K562 (cell line): ENCODE data around the gene LIMCH1.
"Not testable (repeated sequence)": the region's sequence is repeated elsewhere in the genome, so short reads cannot be mapped to it uniquely, and the experiment has no call there.

ENCODE experiments used
- CAMTA2 ChIP-seq: fragments of 250-450 bp; sonication (Bioruptor Pico); conservative IDR thresholded peaks from 2 replicates; pipeline ENCODE4 v1.5.1; 2022
- EZH2 ChIP-seq: IDR thresholded peaks from 2 replicates; pipeline ENCODE4 v1.6.1; 2012; ENCODE audit warnings: low read depth, mild to moderate bottlenecking, inconsistent platforms, low read length, borderline replicate concordance
- HDAC6 ChIP-seq: IDR thresholded peaks from 2 replicates; pipeline ENCODE4 v1.6.1; 2012; ENCODE audit warnings: low read depth, mild to moderate bottlenecking, control low read depth, inconsistent platforms, low read length, moderate library complexity
- MXI1 ChIP-seq: IDR thresholded peaks from 2 replicates; pipeline ENCODE4 v1.6.1; 2011; ENCODE audit warnings: low read depth, mild to moderate bottlenecking, improper control_type of control experiment, low read length
- NFIC ChIP-seq: fragments of 450-650 bp; IDR thresholded peaks from 2 replicates; pipeline ENCODE4 v1.6.1; 2017; ENCODE audit warnings: mild to moderate bottlenecking, inconsistent platforms
- SIN3A ChIP-seq, 2 experiments: fragments of 150-350 bp in 1 of 2; IDR thresholded peaks; 2 replicates each; pipeline ENCODE4 v1.6.1; 2011 to 2016; ENCODE audit warnings: borderline replicate concordance in 2 of 2, low read depth in 2 of 2, low read length in 2 of 2, mild to moderate bottlenecking in 2 of 2, moderate library complexity in 2 of 2; ENCODE audit not compliant: control insufficient read depth in 1 of 2

DNA sequence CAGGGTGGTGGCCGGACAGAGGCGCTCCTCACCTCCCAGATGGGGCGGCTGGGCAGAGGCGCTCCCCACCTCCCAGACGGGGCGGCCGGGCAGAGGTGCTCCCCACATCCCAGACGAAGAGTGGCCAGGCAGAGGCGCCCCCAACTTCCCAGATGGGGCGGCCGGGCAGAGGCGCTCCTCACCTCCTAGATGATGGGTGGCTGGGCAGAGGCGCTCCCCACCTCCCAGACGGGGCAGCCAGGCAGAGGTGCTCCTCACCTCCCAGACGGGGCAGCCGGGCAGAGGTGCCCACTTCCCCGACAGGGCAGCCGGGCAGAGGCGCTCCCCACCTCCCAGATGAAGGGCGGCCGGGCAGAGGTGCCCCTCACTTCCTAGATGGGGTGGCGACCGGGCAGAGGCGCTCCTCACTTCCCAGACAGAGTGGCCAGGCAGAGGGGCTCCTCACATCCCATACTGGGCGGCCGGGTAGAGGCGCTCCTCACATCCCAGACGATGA lies 46.8 kb upstream of the LIMCH1 start:
- not testable (repeated sequence) for TF ChIP-seq SIN3A (IDR thresholded peaks at IDR 0.05; ENCODE audit: borderline replicate concordance in 2 of 2, control insufficient read depth in 1 of 2, low read depth in 2 of 2, low read length in 2 of 2); EZH2; NFIC; CAMTA2; MXI1; HDAC6
